ENCODE results near the gene PRRX2. TPM values are rescaled to one million over a fixed set of nuclear protein-coding genes. Genes with fewer than 3 reads are reported as not detected.

Gene PRRX2
- total RNA-seq, 1 donor from 2014 or later: not detected

GRCh38 chr9:129728744-129729143 is 63.3 kb downstream of the PRRX2 start:
- H3K4me3 ChIP-seq (ENCODE audit: low read depth, low read length): no peak overlapping the region
- H3K27me3 ChIP-seq (ENCODE audit: control insufficient read depth, insufficient read depth, low read length): peaks cover 5% of the 10 kb centered on the region
- H3K36me3 ChIP-seq (ENCODE audit: control insufficient read depth, insufficient read depth, low read length): no peaks in the 10 kb centered on the region
- FAIRE-seq (no peak), DNase-seq (ENCODE audit: low read depth) (no peak)
- no peak for TF ChIP-seq CTCF (IDR thresholded peaks at IDR 0.05; ENCODE audit: insufficient read depth, low read length, severe bottlenecking)

GRCh38 chr9:129731477-129732085 is 66.1 kb downstream of the PRRX2 start:
- DNase-seq (ENCODE audit: low read depth) (no peak), FAIRE-seq (no peak)
- TF ChIP-seq CTCF (IDR thresholded peaks at IDR 0.05; ENCODE audit: insufficient read depth, low read length, severe bottlenecking): no peak
- H3K27me3 ChIP-seq (ENCODE audit: control insufficient read depth, insufficient read depth, low read length): peaks cover 5% of the 10 kb centered on the region
- H3K36me3 ChIP-seq (ENCODE audit: control insufficient read depth, insufficient read depth, low read length): no peaks in the 10 kb centered on the region
- H3K4me3 ChIP-seq (ENCODE audit: low read depth, low read length): no peak overlapping the region

GRCh38 chr9:129732100-129732499 is 66.7 kb downstream of the PRRX2 start:
- DNase-seq (ENCODE audit: low read depth): no peak
- peaks cover 5% of the 10 kb centered on the region for H3K27me3 ChIP-seq (ENCODE audit: control insufficient read depth, insufficient read depth, low read length)
- no peak overlapping the region for H3K4me3 ChIP-seq (ENCODE audit: low read depth, low read length)
- no peak for FAIRE-seq
- no peaks in the 10 kb centered on the region for H3K36me3 ChIP-seq (ENCODE audit: control insufficient read depth, insufficient read depth, low read length)
- TF ChIP-seq CTCF (IDR thresholded peaks at IDR 0.05; ENCODE audit: insufficient read depth, low read length, severe bottlenecking): no peak

GRCh38 chr9:129732946-129733631 is 67.6 kb downstream of the PRRX2 start:
- DNase-seq (ENCODE audit: low read depth): no peak
- TF ChIP-seq CTCF (IDR thresholded peaks at IDR 0.05; ENCODE audit: insufficient read depth, low read length, severe bottlenecking): no peak
- Histone ChIP-seq H3K4me3 (ENCODE audit: low read depth, low read length) (no peak overlapping the region), H3K36me3 (ENCODE audit: control insufficient read depth, insufficient read depth, low read length) (no peaks in the 10 kb centered on the region), H3K27me3 (ENCODE audit: control insufficient read depth, insufficient read depth, low read length) (peaks cover 5% of the 10 kb centered on the region)
- FAIRE-seq: no peak

- Histone ChIP-seq H3K4me3 (ENCODE audit: low read depth, low read length) (no peak overlapping the region), H3K27me3 (ENCODE audit: control insufficient read depth, insufficient read depth, low read length) (peaks cover 5% of the 10 kb centered on the region), H3K36me3 (ENCODE audit: control insufficient read depth, insufficient read depth, low read length) (no peaks in the 10 kb centered on the region)
- no peak for FAIRE-seq
- TF ChIP-seq CTCF (IDR thresholded peaks at IDR 0.05; ENCODE audit: insufficient read depth, low read length, severe bottlenecking): no peak
- DNase-seq (ENCODE audit: low read depth): no peak
Measured at GRCh38 chr9:129733632-129733953, 68.1 kb downstream of the PRRX2 start.

- peaks cover 3% of the 10 kb centered on the region for H3K27me3 ChIP-seq (ENCODE audit: control insufficient read depth, insufficient read depth, low read length)
- DNase-seq (ENCODE audit: low read depth) (no peak), FAIRE-seq (no peak)
- no peak for TF ChIP-seq CTCF (IDR thresholded peaks at IDR 0.05; ENCODE audit: insufficient read depth, low read length, severe bottlenecking)
- H3K4me3 ChIP-seq (ENCODE audit: low read depth, low read length): no peak overlapping the region
- H3K36me3 ChIP-seq (ENCODE audit: control insufficient read depth, insufficient read depth, low read length): no peaks in the 10 kb centered on the region
Measured at GRCh38 chr9:129735546-129735945, 70.1 kb downstream of the PRRX2 start.
